H1 (cell line): ENCODE measurements around the gene MAP1A. TPM values are rescaled to one million over a fixed set of nuclear protein-coding genes. Genes with fewer than 3 reads are reported as not detected.

ENCODE experiments used
- CTCF ChIA-PET: fragments of 300-600 bp; sonication (Branson Sonifier 250); formaldehyde crosslinking; loops from one replicate; lab custom pipeline; 2021; ENCODE audit not compliant: partially characterized antibody; lab: Charles Lee
- POLR2A ChIA-PET: fragments of 300-600 bp; sonication (Branson Sonifier 250); formaldehyde crosslinking; loops from one replicate; lab custom pipeline; 2021; ENCODE audit warnings: inconsistent platforms; ENCODE audit not compliant: partially characterized antibody; lab: Charles Lee
- DNase-seq, 2 experiments: peaks; one replicate each; pipeline versions ENCODE4 v3.0.0 to v3.0.0-alpha.2; 2010 to 2022; ENCODE audit warnings: low spot score in 2 of 2, low read depth in 1 of 2, mixed read lengths in 1 of 2
- FAIRE-seq: peaks from 2 replicates; lab custom pipeline; 2011; peaks lifted over from hg19 to GRCh38; lab: Jason Lieb, UNC
- H2AFZ ChIP-seq: 2 replicates; pipeline ENCODE4 v1.8.1; 2012; ENCODE audit warnings: low read length, inconsistent platforms
- H2AK5ac ChIP-seq: 2 replicates; pipeline ENCODE4 v1.6.1; 2013; ENCODE audit warnings: low read depth, low read length
- H2BK120ac ChIP-seq: replicated peaks from 2 replicates; pipeline ENCODE3; 2013; ENCODE audit warnings: low read depth, low read length, inconsistent platforms
- H2BK12ac ChIP-seq: 2 replicates; pipeline ENCODE4 v1.6.1; 2013; ENCODE audit warnings: low read depth, low read length
- H2BK15ac ChIP-seq: 2 replicates; pipeline ENCODE4 v1.6.1; 2013; ENCODE audit warnings: low read length
- H2BK20ac ChIP-seq: 2 replicates; pipeline ENCODE4 v1.6.1; 2013; ENCODE audit warnings: low read length
- H2BK5ac ChIP-seq: 2 replicates; pipeline ENCODE4 v1.6.1; 2013; ENCODE audit warnings: low read depth, low read length
- H3K14ac ChIP-seq: 2 replicates; pipeline ENCODE4 v1.6.1; 2013; ENCODE audit warnings: inconsistent platforms; ENCODE audit not compliant: insufficient read length
- H3K18ac ChIP-seq: 2 replicates; pipeline ENCODE4 v1.6.1; 2013; ENCODE audit warnings: low read length; ENCODE audit errors: extremely low read depth
- H3K23ac ChIP-seq: 2 replicates; pipeline ENCODE4 v1.6.1; 2013; ENCODE audit warnings: inconsistent platforms; ENCODE audit not compliant: insufficient read length
- H3K23me2 ChIP-seq: 2 replicates; pipeline ENCODE4 v1.6.1; 2013; ENCODE audit warnings: low read depth, low read length
- H3K27ac ChIP-seq: 2 replicates; pipeline ENCODE4 v1.6.1; 2011; ENCODE audit warnings: low read depth, low read length, inconsistent platforms
- H3K27me3 ChIP-seq, 4 experiments: replicated peaks in 1 of 4; 1 replicate in 1 of 4; 2 replicates in 3 of 4; pipeline versions ENCODE4 v1.6.1 to v1.8.1; 2011 to 2013; ENCODE audit warnings: low read length in 3 of 4, mild to moderate bottlenecking in 3 of 4, inconsistent platforms in 2 of 4, mixed read lengths in 2 of 4, moderate library complexity in 1 of 4; ENCODE audit not compliant: control insufficient read depth in 3 of 4, insufficient read depth in 3 of 4; ENCODE audit errors: extremely low read depth in 1 of 4
- H3K36me3 ChIP-seq, 4 experiments: 2 replicates each; pipeline versions ENCODE4 v1.6.1 to v1.8.1; 2011 to 2013; ENCODE audit warnings: mild to moderate bottlenecking in 4 of 4, low read length in 3 of 4, moderate library complexity in 2 of 4, control low read depth in 1 of 4, inconsistent platforms in 1 of 4; ENCODE audit not compliant: insufficient read depth in 4 of 4, control insufficient read depth in 2 of 4
- H3K4ac ChIP-seq: replicated peaks from 2 replicates; pipeline ENCODE3; 2013; ENCODE audit warnings: low read length, low read depth, mixed read lengths, inconsistent platforms; ENCODE audit not compliant: insufficient read length
- H3K4me1 ChIP-seq, 4 experiments: replicated peaks in 1 of 4; 1 replicate in 1 of 4; 2 replicates in 3 of 4; pipeline versions ENCODE4 v1.6.1 to v1.8.1; 2011 to 2013; ENCODE audit warnings: low read length in 3 of 4, inconsistent platforms in 2 of 4, mixed read lengths in 1 of 4; ENCODE audit not compliant: insufficient read depth in 4 of 4, control insufficient read depth in 3 of 4
- H3K4me2 ChIP-seq, 2 experiments: 2 replicates each; pipeline versions ENCODE4 v1.6.1 to v1.8.1; 2011 to 2013; ENCODE audit warnings: low read depth in 2 of 2, low read length in 2 of 2, control low read depth in 1 of 2, inconsistent platforms in 1 of 2, mild to moderate bottlenecking in 1 of 2; ENCODE audit not compliant: insufficient read depth in 1 of 2
- H3K4me3 ChIP-seq, 4 experiments: fragments of 200-600, 300-600 bp in 1 of 4; sonication (generic), shearing (Covaris generic), sonication (Bioruptor Twin) in 1 of 4; 2 replicates each; pipeline versions ENCODE4 v1.5.1 to v1.8.1; 2011 to 2016; ENCODE audit warnings: low read length in 4 of 4, low read depth in 3 of 4, control low read depth in 2 of 4, inconsistent platforms in 2 of 4, mild to moderate bottlenecking in 2 of 4, mixed read lengths in 1 of 4, moderate library complexity in 1 of 4; ENCODE audit not compliant: insufficient read depth in 2 of 4; ENCODE audit errors: extremely low read depth in 1 of 4
- H3K56ac ChIP-seq: replicated peaks from 2 replicates; pipeline ENCODE3; 2013; ENCODE audit warnings: low read depth, mild to moderate bottlenecking, mixed read lengths, low read length, inconsistent platforms; ENCODE audit not compliant: insufficient read length
- H3K79me1 ChIP-seq: 2 replicates; pipeline ENCODE4 v1.6.1; 2013; ENCODE audit warnings: low read depth, low read length, control low read depth
- H3K79me2 ChIP-seq, 2 experiments: 2 replicates each; pipeline versions ENCODE4 v1.6.1 to v1.8.1; 2012 to 2013; ENCODE audit warnings: low read length in 2 of 2, mild to moderate bottlenecking in 2 of 2, inconsistent platforms in 1 of 2; ENCODE audit not compliant: insufficient read depth in 2 of 2, control insufficient read depth in 1 of 2
- H3K9ac ChIP-seq, 4 experiments: replicated peaks in 1 of 4; 1 replicate in 1 of 4; 2 replicates in 3 of 4; pipeline versions ENCODE4 v1.6.1 to v1.8.1; 2011 to 2013; ENCODE audit warnings: low read depth in 3 of 4, low read length in 3 of 4, control low read depth in 2 of 4, mild to moderate bottlenecking in 2 of 4, moderate library complexity in 2 of 4, inconsistent platforms in 1 of 4; ENCODE audit errors: extremely low read depth in 1 of 4
- H3K9me3 ChIP-seq, 2 experiments: 2 replicates each; pipeline versions ENCODE4 v1.6.1 to v1.8.1; 2012 to 2013; ENCODE audit warnings: mild to moderate bottlenecking in 2 of 2, moderate library complexity in 2 of 2, control low read depth in 1 of 2, inconsistent platforms in 1 of 2, low read depth in 1 of 2, low read length in 1 of 2, mixed read lengths in 1 of 2; ENCODE audit not compliant: insufficient read depth in 2 of 2
- H4K20me1 ChIP-seq, 2 experiments: replicated peaks in 1 of 2; 2 replicates each; pipeline versions ENCODE3 to v1.8.1; 2011 to 2013; ENCODE audit warnings: inconsistent platforms in 2 of 2, low read length in 2 of 2, mild to moderate bottlenecking in 1 of 2; ENCODE audit not compliant: insufficient read depth in 2 of 2, control insufficient read depth in 1 of 2
- H4K5ac ChIP-seq: 2 replicates; pipeline ENCODE4 v1.6.1; 2013; ENCODE audit warnings: low read length, low read depth, mixed read lengths, inconsistent platforms; ENCODE audit not compliant: insufficient read length
- H4K8ac ChIP-seq: 2 replicates; pipeline ENCODE4 v1.8.0; 2013; ENCODE audit warnings: mild to moderate bottlenecking, moderate library complexity, low read length, inconsistent platforms; ENCODE audit not compliant: insufficient read depth; ENCODE audit errors: extremely low read depth
- H4K91ac ChIP-seq: replicated peaks from 2 replicates; pipeline ENCODE3; 2013; ENCODE audit warnings: low read length, mixed read lengths, inconsistent platforms; ENCODE audit not compliant: insufficient read length
- BCL11A ChIP-seq, 2 experiments: IDR thresholded peaks; one replicate each; pipeline ENCODE4 v1.6.1; 2011; ENCODE audit warnings: low read depth in 2 of 2, low read length in 2 of 2, mild to moderate bottlenecking in 2 of 2
- HDAC2 ChIP-seq, 2 experiments: fragments of 300-600 bp in 1 of 2; sonication (generic) in 1 of 2; IDR thresholded peaks; 2 replicates each; pipeline ENCODE4 v1.6.1; 2011 to 2012; ENCODE audit warnings: low read depth in 2 of 2, low read length in 2 of 2, mild to moderate bottlenecking in 2 of 2, moderate library complexity in 2 of 2, borderline replicate concordance in 1 of 2, inconsistent platforms in 1 of 2
- MAFK ChIP-seq: IDR thresholded peaks from 2 replicates; pipeline ENCODE4 v1.6.1; 2012; ENCODE audit warnings: low read depth, mild to moderate bottlenecking, improper control_type of control experiment, low read length
- RFX5 ChIP-seq: IDR thresholded peaks from 2 replicates; pipeline ENCODE4 v1.6.1; 2011; ENCODE audit warnings: low read depth, low read length, improper control_type of control experiment, borderline replicate concordance
- RXRA ChIP-seq: IDR thresholded peaks from 2 replicates; pipeline ENCODE4 v1.6.1; 2011; ENCODE audit warnings: low read depth, mild to moderate bottlenecking, low read length, moderate library complexity; ENCODE audit not compliant: insufficient read depth
- SIN3A ChIP-seq, 2 experiments: IDR thresholded peaks in 1 of 2; conservative IDR thresholded peaks in 1 of 2; 2 replicates each; pipeline ENCODE4 v1.6.1; 2011 to 2012; ENCODE audit warnings: low read length in 2 of 2, improper control_type of control experiment in 1 of 2, low read depth in 1 of 2, mild to moderate bottlenecking in 1 of 2
- WGBS, 2 experiments: shearing (Covaris generic) in 1 of 2; methylation state at CpG; one replicate each; pipeline versions ENCODE4 v1.1.6 to v1.1.7; 2013 to 2015; ENCODE audit warnings: low lambda C conversion rate in 2 of 2, mixed read lengths in 2 of 2, inconsistent platforms in 1 of 2, low coverage in 1 of 2, missing lambda C conversion rate in 1 of 2; ENCODE audit not compliant: insufficient replicate concordance in 2 of 2, insufficient coverage in 1 of 2, insufficient read length in 1 of 2; ENCODE audit errors: extremely low coverage in 1 of 2, missing lambda C conversion rate in 1 of 2; 5-methylcytosine and 5-hydroxymethylcytosine counted together
- polyA plus RNA-seq, 7 experiments: library from polyadenylated mRNA; depleted of rRNA in 3 of 7; stranded (reverse) in 5 of 7; unstranded in 2 of 7; fragments of >200 nt in 5 of 7; fragments of 200-250 nt in 2 of 7; gene quantifications; 1 replicate in 5 of 7; 2 replicates in 1 of 7; 4 replicates in 1 of 7; pipeline versions ENCODE4 v1.2.1 to v1.2.3, GENCODE V29; 2011 to 2013; ENCODE audit warnings: missing spikeins in 2 of 7, mixed read lengths in 2 of 7
- total RNA-seq: library from RNA; stranded (reverse); fragmentation: NEBNext Ultra II Directional; extraction: Animal tissue kit (Norgen Biotek cat#: 25700); gene quantifications from 2 replicates; pipeline ENCODE4 v1.2.1, GENCODE V29; 2021

Gene MAP1A
- total and polyA plus RNA-seq, 2 of the 8 experiments (the other 6 are each of a cell fraction or from before 2014, with no cell fraction given), result 0.80 to 2.4 TPM

DNA sequence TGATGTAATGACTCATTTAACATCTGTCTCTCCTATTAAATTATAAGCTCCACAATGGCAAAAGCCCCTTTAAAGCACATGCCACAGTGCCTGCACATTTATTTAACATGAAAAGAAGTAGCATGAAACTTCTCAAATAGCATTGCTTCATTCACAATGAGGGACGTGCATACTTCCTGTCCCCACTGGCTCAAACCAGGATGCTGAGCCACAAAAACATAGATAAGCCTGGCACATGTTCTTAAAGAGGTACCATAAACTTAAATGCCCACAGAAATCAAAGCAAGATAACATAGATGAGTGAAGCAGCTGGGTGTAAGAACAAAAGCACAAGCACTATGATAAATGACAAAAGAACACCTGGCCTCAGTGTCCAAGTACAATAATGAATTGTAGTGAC is 28.2 kb upstream of the MAP1A start:
- ChIA-PET CTCF (interaction anchor here (0.6 to 8.7 kb wide), 6 partner anchors 12 to 276 kb away, joined by 3 to 121 read pairs (median 4); partner anchors contain the start of gene MAP1A), POLR2A (interaction anchor here (0.7 to 8.0 kb wide), 3 partner anchors 21 to 82 kb away, joined by 3 to 81 read pairs (median 4); no protein-coding TSS in a partner anchor)
- peaks cover 0 to 2% of the 10 kb centered on the region in 2 experiments for H4K20me1 ChIP-seq
- H2BK120ac ChIP-seq, result no peak overlapping the region
- no peak overlapping the region for H3K56ac ChIP-seq
- peaks cover 14% of the 10 kb centered on the region; the same call in 1 of the 2 replicates for H3K23me2 ChIP-seq
- no peak overlapping the region for H3K9ac ChIP-seq
- no peak overlapping the region for H3K4me2 ChIP-seq
- H3K4ac ChIP-seq, result no peak overlapping the region
- no peak overlapping the region for H2BK20ac ChIP-seq
- FAIRE-seq (no peak), DNase-seq (no peak)
- H2AFZ ChIP-seq, result no peak overlapping the region
- H2BK15ac ChIP-seq, result no peak overlapping the region
- H3K27me3 ChIP-seq, result no peaks in the 10 kb centered on the region
- no peak overlapping the region for H3K18ac ChIP-seq
- no peak overlapping the region for H3K23ac ChIP-seq
- no peak overlapping the region for H4K91ac ChIP-seq
- no peak overlapping the region for H2BK5ac ChIP-seq
- 89% methylated on average over 1 of the region's 1 CpG; no CpG with 5 or more reads in 1 of the 2 experiments for whole genome bisulfite sequencing, 2 experiments
- no peak overlapping the region for H2AK5ac ChIP-seq
- H2BK12ac ChIP-seq, result no peak overlapping the region
- peaks cover 3 to 13% (median 4%) of the 10 kb centered on the region in 4 experiments; a peak in 4 of 7 replicates for H3K4me1 ChIP-seq
- peaks cover 0 to 48% of the 10 kb centered on the region in 2 experiments; a peak in 2 of 4 replicates for H3K79me2 ChIP-seq
- TF ChIP-seq SIN3A (conservative IDR thresholded peaks at IDR 0.05 in 1 of 2, IDR thresholded peaks at IDR 0.05 in 1 of 2; ENCODE audit: low read depth in 1 of 2, low read length in 2 of 2) (no peak), MAFK (no peak), RXRA (no peak), RFX5 (no peak), BCL11A (IDR thresholded peaks at IDR 0.05; ENCODE audit: low read depth in 2 of 2, low read length in 2 of 2) (no peak), HDAC2 (IDR thresholded peaks at IDR 0.05; ENCODE audit: borderline replicate concordance in 1 of 2, low read depth in 2 of 2, low read length in 2 of 2) (no peak)
- H4K5ac ChIP-seq, result no peak overlapping the region
- H4K8ac ChIP-seq, result no peak overlapping the region
- no peaks in the 10 kb centered on the region for H3K9me3 ChIP-seq
- no peak overlapping the region for H3K27ac ChIP-seq
- H3K79me1 ChIP-seq, result no peaks in the 10 kb centered on the region
- H3K14ac ChIP-seq, result no peak overlapping the region
- peaks cover 10 to 62% (median 28%) of the 10 kb centered on the region in 4 experiments; a peak in 7 of 8 replicates for H3K36me3 ChIP-seq
- H3K4me3 ChIP-seq, result no peak overlapping the region
